GM18505 (cell line): Measurements from ENCODE around the gene ABI3.

ENCODE experiments used
- ATAC-seq: cut with Tn5 transposase; IDR thresholded peaks from one replicate; pipeline ENCODE4 v1.9.1; 2021; ENCODE audit not compliant: unreplicated experiment
- POLR2A ChIP-seq: IDR thresholded peaks from 4 replicates; pipeline ENCODE4 v1.6.1; 2011; ENCODE audit warnings: borderline replicate concordance; ENCODE audit not compliant: insufficient read depth, insufficient read length; ENCODE audit errors: extremely low read depth

ABI3 gene

DNA sequence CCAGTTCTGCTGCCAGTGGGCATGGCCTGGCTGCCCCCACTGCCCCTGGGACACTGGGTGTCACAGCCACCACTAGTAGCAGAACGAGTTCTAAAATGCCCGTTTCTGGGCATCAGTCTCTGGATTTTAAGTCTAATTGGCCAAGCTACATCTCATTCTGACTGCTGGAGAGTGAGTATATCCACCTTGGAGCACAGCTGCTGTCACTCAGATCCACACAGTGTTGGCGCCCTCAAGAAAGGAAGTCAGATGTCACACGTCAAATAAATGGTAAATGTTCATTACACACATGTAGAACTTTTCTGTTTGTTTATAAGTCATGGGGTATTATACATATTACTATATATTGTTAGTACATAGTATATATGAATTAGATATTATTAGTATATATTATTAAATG lies 19.6 kb upstream of the ABI3 start:
- no peak for ATAC-seq
- no peak for TF ChIP-seq POLR2A

DNA sequence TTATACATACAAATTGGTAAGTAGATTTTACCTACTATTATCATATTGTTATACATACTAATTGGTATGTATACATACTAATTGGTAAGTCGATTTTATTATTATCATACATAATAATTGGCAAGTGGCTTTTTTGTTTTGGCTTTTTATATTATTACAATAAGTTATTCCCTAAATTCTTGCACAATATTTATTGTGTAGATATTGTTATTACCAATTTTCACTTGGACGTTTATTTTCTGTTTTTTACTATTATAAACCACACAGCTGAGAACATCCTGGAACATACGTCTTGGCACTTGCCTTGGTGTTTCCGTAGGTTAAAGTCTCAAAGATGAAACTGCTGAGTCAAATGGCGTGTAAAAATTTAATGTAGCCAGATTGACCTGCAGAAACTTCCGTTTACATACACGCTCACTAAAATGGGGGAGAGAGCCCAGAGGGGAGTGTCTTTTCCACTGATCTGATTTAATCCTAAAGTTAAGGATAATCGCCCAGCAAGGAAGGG lies 19.0 kb upstream of the ABI3 start:
- TF ChIP-seq POLR2A = no peak
- no peak for ATAC-seq

DNA sequence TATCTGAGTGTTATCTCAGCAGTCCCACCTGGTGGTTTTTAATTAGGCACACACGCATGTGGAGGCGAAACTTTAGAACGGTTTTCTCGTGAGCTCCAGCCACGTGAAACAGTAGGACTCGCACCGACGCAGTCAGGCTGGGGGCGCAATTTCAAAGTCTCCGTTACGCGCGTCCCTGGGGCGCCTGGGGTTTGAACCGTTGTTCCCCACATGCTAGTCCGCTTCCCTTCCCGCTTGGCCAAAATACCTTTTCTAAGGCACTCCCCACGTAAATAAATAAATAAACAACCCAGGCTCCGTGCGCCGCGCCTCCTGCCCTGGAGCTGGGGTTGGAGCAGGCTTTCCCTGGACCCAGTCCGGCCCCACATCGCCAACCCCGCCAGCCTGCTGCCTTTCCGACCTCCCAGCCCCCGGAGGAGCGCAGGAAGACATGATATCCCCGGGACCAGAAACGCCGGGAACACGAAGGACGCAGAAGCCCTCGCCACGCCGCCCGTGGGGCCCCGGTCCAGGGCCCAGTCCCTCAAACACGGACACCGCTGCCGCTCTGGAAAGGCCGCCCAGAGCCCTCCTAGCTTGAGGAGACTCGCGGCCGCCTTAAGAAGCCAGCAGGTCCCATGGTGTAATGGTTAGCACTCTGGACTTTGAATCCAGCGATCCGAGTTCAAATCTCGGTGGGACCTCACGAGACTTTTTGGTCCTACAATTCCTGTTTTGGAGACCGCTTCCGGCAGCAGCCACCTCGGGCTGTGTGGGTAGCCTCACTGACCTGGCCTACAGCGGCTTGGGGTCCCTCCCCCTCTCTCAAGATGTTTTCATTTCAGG lies 18.4 kb upstream of the ABI3 start:
- peak; percentile 61 for TF ChIP-seq POLR2A
- peak; percentile 37 for ATAC-seq

DNA sequence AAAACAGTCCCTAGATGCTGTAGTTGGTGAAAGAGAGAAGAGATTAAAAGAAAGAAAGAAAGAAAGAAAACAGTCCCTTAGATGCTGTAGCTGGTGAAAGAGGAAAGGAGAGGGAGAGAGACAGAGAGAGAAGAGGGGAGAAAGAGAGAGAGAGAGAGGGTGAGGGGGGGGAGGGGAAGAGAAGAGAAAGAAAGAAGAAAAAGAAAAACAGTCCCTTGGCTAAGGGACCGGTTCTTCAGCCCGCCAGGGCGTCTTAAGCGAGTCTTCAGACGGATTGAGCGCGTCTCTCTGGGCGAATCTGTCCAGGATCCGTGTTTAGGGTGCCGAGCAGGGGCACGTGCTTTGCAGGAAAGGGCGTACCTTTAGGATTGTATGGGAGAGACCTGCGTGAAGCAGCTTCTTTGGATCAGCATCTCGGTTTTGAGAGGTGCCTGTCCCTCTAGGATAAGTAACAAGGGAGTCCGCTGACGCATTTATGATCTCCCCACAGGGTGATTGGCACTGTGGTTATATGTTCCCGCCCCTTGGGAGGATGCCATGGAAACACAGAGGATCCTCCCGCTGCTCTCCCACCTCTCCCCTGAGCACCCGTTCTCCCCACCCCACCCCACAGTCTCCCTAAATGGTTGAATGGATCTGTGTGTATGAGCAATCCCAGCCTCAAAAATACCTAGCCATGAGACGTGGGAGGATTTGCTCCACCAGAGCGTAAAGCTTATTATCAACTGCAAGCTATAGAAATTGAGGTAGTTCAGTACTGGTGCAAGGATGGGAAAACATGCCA lies 16.8 kb upstream of the ABI3 start:
- no peak for ATAC-seq
- TF ChIP-seq POLR2A = peak; percentile 61

DNA sequence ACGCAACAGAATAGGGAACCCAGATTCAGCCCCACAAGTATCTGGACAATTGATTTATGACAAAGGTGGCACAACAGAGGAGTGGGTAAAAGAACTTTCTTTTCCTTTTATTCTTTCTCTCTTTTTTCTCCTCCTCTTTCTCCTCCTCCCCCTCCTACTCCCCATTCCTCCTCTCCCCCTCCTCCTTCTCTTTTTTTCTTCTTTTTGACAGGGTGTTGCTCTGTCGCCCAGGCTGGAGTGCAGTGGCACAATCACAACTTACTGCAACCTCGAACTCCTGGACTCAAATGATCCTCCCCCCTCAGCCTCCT lies 16.3 kb upstream of the ABI3 start:
- no peak for TF ChIP-seq POLR2A
- no peak for ATAC-seq

DNA sequence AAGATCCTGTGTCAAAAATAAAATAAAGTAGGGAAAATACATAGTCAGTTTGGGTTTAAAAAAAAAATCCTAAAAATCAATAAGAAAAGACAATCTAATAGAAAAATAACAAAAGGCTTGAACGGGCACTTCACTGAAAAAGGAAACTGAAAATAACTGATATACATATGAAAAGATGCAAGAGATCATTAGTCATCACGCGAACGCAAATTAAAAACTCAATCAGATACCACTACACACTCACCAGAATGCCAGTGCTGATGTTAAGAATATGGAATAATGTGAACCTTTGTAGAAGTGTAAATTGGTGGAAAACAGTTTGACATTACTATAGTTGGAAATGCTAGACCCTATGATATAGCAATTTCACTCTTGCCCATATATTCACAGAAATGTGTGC lies 14.8 kb upstream of the ABI3 start:
- no peak for TF ChIP-seq POLR2A
- no peak for ATAC-seq

DNA sequence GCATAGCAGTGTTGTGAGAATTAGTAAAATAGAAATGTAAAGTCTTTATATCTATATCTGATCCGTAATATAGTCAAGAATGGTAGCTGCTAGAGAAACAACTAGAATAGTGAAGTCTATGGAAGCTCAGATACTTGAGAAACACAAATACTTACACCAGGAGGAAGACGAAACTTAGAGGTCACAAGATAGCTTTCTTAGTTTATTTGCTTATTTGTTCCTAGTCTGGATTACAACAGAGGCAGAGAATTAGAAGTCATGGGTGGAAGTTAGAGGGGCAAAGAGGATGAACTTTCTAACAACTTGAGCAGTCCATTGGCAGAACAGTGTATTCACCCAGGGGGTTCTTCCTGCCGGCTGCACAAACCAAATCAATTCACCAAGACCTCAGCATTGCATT lies 14.0 kb upstream of the ABI3 start:
- no peak for TF ChIP-seq POLR2A
- ATAC-seq = no peak

DNA sequence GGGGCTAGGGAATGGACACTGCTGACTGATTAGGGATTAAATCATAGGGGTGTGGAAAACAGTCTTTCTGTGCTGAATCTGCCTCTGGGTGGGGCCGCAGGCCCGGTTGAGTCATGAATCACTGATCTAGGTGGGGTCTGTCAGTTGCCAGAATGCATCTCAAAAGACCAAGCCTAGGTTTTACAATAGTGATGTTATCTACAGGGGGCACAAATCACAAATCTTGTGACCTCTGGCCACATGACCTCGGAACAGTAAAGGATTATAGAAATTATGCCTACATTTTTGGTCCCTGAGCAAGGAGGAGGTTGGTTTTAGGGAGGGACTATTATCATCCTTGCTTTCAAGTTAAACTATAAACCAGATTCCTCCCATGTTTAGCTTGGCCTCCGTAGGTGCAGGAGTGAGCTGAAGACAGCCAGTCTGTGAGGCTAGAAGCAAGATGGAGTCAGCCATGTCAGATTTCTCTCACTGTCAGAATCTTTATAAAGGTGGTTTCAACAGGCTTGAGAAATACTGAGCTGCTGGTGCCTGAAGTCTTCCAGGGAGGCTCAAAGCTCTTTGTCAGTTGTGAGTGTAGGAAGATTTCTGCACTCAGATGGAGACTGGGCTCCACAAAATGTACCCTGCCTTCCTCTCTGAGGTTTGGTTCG lies 13.0 kb upstream of the ABI3 start:
- no peak for ATAC-seq

DNA sequence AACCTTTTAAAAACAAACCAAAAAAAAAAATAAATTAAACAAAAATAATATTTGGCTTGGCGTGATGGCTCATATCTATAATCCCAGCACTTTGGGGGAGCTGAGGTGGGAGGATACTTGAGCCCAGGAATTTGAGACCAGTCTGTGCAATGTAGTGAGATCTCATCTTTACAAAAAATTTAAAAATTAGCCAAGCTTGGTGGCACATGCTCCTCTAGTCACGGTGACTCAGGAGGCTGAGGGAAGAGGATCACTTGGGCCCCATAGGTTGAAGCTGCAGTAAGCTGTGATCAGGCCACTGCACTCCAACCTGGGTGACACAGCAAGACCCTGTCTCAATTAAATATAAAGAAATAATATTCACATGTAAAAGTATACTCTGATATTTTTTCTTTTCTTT lies 12.3 kb upstream of the ABI3 start:
- ATAC-seq = no peak
- TF ChIP-seq POLR2A = no peak

More for the DNA sequence above, 13.0 kb upstream of the ABI3 start:
- no peak for TF ChIP-seq POLR2A

DNA sequence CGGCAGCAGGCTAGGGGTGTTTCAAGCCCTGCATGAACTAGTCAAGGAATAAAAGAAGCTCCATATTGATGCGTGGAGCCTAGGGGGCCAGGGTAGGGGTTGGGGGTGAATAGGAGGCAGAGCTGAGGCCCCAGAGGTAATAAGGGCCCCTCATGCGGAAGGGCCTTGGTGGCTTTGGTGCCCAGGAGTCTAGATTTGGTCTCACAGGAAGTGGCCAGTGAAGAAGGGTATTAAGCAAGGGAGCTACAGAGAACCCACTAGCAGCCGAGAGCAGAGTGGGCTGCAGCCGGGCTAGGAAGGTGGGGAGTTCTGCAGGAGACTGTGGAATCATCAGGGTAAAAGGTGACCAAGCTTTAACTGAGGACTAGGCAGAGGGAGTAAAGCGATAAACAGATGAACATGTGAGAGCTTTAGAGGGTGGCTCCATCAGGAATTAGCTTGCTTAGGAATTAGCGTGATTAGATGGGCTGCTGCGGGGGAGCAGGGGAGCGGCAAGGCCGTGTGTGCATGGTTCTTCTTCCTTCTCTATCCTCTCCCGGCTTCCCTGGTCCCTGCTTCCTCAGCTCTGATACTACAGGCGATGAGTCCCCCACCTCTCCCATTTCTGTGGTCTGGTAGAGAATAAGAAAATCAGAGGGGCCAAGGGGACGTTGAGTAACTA lies 10.0 kb upstream of the ABI3 start:
- TF ChIP-seq POLR2A = no peak
- ATAC-seq = no peak

DNA sequence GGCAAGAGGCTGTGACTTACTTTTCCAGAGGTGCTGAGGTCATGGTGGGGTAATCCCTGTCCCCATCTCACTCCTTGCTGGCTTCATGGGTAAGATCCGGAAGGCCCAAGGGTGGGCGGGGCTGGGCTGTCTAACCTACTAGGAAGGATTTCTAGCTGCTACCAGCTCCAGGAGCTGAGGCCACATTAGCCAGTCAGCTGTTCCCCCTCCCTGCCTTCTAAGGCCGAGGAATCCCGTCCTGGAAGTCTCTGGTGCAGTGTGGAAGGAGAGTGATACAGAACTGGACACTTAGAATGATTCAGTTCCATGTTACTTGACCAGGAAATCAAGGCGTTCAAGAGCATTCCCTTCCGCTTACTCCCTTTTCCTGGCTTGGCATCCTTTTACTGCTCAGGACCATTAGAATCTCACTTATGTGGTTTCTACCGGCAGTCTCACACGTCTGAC lies 9.0 kb upstream of the ABI3 start:
- no peak for TF ChIP-seq POLR2A
- no peak for ATAC-seq

DNA sequence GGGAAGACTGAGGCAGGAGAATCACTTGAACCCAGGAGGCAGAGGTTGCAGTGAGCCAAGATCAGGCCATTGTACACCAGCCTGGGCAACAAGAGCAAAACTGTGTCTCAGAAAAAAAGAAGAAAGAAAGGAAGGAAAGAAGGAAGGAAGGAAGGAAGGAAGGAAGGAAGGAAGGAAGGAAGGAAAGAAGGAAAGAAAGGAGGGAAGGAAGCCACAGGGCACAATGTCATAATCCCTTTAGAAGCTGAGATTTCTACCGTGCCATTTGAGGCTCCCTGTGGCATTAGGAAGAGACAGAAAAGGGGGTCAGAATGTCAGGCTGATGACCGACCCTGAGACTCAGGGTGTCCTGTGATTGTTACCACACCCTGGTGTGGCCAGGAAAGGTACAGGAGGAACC lies 6.7 kb upstream of the ABI3 start:
- no peak for TF ChIP-seq POLR2A
- no peak for ATAC-seq

DNA sequence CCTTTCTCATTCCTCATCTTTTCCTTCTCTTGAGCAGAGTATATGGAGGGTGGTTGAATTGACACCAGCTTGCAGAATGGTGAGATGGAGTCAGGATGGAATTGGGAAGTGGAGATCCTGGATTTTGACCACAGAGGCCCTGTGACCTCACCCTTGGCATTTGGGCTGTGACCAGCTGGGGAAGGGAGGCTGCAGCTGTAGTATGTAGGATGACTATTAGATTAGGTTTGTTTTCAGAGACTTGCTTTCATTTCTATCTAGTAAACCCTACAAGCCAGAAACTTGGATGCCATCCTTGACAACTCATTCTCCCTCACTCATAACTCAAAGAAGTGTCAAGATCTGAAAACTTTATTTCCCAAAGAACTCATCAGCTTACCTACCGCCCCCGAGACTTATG lies 6.0 kb upstream of the ABI3 start:
- no peak for ATAC-seq
- no peak for TF ChIP-seq POLR2A
